Smooth muscle cell (in vitro differentiated cells): Measurements from ENCODE around the gene ARHGAP45. TPM values are rescaled to one million over a fixed set of nuclear protein-coding genes. Genes with fewer than 3 reads are reported as not detected.

Experiments used
- DNase-seq: peaks from one replicate; lab custom pipeline; 2025; ENCODE audit not compliant: unreplicated experiment; lab: John Stamatoyannopoulos, UW
- H2AFZ ChIP-seq: fragments of 200-600 bp; sonication (generic); 2 replicates; pipeline ENCODE4 v1.6.0; 2016; ENCODE audit warnings: antibody characterized with exemption, low read depth, mild to moderate bottlenecking
- H3F3A ChIP-seq: fragments of 200-600 bp; sonication (generic); 2 replicates; pipeline ENCODE4 v1.6.0; 2017; ENCODE audit warnings: antibody characterized with exemption, low read depth
- H3K27ac ChIP-seq: fragments of 200-600 bp; sonication (generic); 2 replicates; pipeline ENCODE4 v1.5.1; 2016; ENCODE audit warnings: low read depth, mild to moderate bottlenecking
- H3K27me3 ChIP-seq: fragments of 200-600 bp; sonication (generic); 2 replicates; pipeline ENCODE4 v1.6.1; 2016; ENCODE audit warnings: low read depth, mild to moderate bottlenecking
- H3K36me3 ChIP-seq: fragments of 200-600 bp; sonication (generic); 2 replicates; pipeline ENCODE4 v1.5.1; 2016; ENCODE audit warnings: low read depth
- H3K4me1 ChIP-seq: fragments of 200-600 bp; sonication (generic); 2 replicates; pipeline ENCODE4 v1.5.1; 2016; ENCODE audit warnings: low read depth
- H3K4me2 ChIP-seq: fragments of 200-600 bp; sonication (generic); 2 replicates; pipeline ENCODE4 v1.6.0; 2016; ENCODE audit warnings: mild to moderate bottlenecking
- H3K4me3 ChIP-seq: fragments of 200-600 bp; sonication (generic); 2 replicates; pipeline ENCODE4 v1.5.1; 2016; ENCODE audit warnings: mild to moderate bottlenecking
- H3K79me2 ChIP-seq: fragments of 200-600 bp; sonication (generic); 2 replicates; pipeline ENCODE4 v1.6.0; 2016; ENCODE audit warnings: low read depth, mild to moderate bottlenecking
- H3K9ac ChIP-seq: fragments of 200-600 bp; sonication (generic); 2 replicates; pipeline ENCODE4 v1.6.0; 2016; ENCODE audit warnings: low read depth
- H3K9me3 ChIP-seq: fragments of 200-600 bp; sonication (generic); replicated peaks from 2 replicates; pipeline ENCODE4 v1.5.1; 2016; ENCODE audit warnings: low read depth
- H4K20me1 ChIP-seq: fragments of 200-600 bp; sonication (generic); 2 replicates; pipeline ENCODE4 v1.6.0; 2016; ENCODE audit warnings: low read depth
- CTCF ChIP-seq: fragments of 200-600 bp; sonication (generic); IDR thresholded peaks from 2 replicates; pipeline ENCODE4 v1.5.1; 2017; ENCODE audit warnings: borderline replicate concordance, mild to moderate bottlenecking, antibody characterized with exemption; ENCODE audit not compliant: insufficient read depth, poor library complexity, severe bottlenecking
- WGBS: methylation state at CpG from one replicate; pipeline ENCODE4 v1.1.7; 2016; ENCODE audit warnings: low lambda C conversion rate; 5-methylcytosine and 5-hydroxymethylcytosine counted together
- polyA plus RNA-seq: library from polyadenylated mRNA; unstranded; fragments of >200 nt; fragmentation: Nextera tagmentation; extraction: Ambion mirVana; gene quantifications from 2 replicates; pipeline ENCODE4 v1.2.1, GENCODE V29; 2016
- total RNA-seq: library from RNA; depleted of rRNA; stranded (reverse); fragments of >200 nt; gene quantifications from 2 replicates; pipeline ENCODE4 v1.2.3, GENCODE V29; 2014

ARHGAP45 gene
- total and polyA plus RNA-seq, 2 experiments from 2014 or later = 4.4 to 8.0 TPM

- Histone ChIP-seq H3K27me3 (peaks cover 4% of the 10 kb centered on the region), H3K9ac (no peak overlapping the region), H3F3A (peaks cover 5% of the 10 kb centered on the region), H2AFZ (no peak overlapping the region), H3K4me1 (peaks cover 6% of the 10 kb centered on the region), H3K9me3 (peaks cover 8% of the 10 kb centered on the region), H3K79me2 (no peaks in the 10 kb centered on the region), H3K4me3 (no peak overlapping the region), H3K4me2 (no peak overlapping the region), H3K27ac (no peak overlapping the region), H3K36me3 (peaks cover 6% of the 10 kb centered on the region), H4K20me1 (no peaks in the 10 kb centered on the region)
- DNase-seq = no peak
- TF ChIP-seq CTCF = no peak
- WGBS = 95% methylated on average over 13 of the region's 17 CpGs
Measured at GRCh38 chr19:1062387-1063029, 4.5 kb upstream of the ARHGAP45 start.

GRCh38 chr19:1063030-1063908, 3.7 kb upstream of the ARHGAP45 start:
- Histone ChIP-seq H3K27me3 (peaks cover 5% of the 10 kb centered on the region), H3K9me3 (peaks cover 4% of the 10 kb centered on the region), H3K4me3 (no peak overlapping the region), H3K4me2 (no peak overlapping the region), H3K4me1 (peaks cover 6% of the 10 kb centered on the region), H4K20me1 (no peaks in the 10 kb centered on the region), H3K36me3 (no peaks in the 10 kb centered on the region), H3F3A (peaks cover 5% of the 10 kb centered on the region), H3K79me2 (no peaks in the 10 kb centered on the region), H3K9ac (no peak overlapping the region), H3K27ac (no peak overlapping the region), H2AFZ (no peak overlapping the region)
- DNase-seq = no peak
- no peak for TF ChIP-seq CTCF
- 95% methylated on average over 28 of the region's 37 CpGs for WGBS

GRCh38 chr19:1063909-1064660, 2.9 kb upstream of the ARHGAP45 start:
- H3K27ac ChIP-seq = no peak overlapping the region
- H2AFZ ChIP-seq = no peak overlapping the region
- peaks cover 14% of the 10 kb centered on the region for H3K27me3 ChIP-seq
- H3K9me3 ChIP-seq = no peaks in the 10 kb centered on the region
- H3K4me2 ChIP-seq = no peak overlapping the region
- H4K20me1 ChIP-seq = no peaks in the 10 kb centered on the region
- 96% methylated on average over 33 of the region's 37 CpGs for WGBS
- H3K36me3 ChIP-seq = no peaks in the 10 kb centered on the region
- H3F3A ChIP-seq = peaks cover 5% of the 10 kb centered on the region
- H3K4me1 ChIP-seq = peaks cover 6% of the 10 kb centered on the region
- H3K4me3 ChIP-seq = no peak overlapping the region
- no peaks in the 10 kb centered on the region for H3K79me2 ChIP-seq
- no peak for DNase-seq
- H3K9ac ChIP-seq = no peak overlapping the region
- TF ChIP-seq CTCF = no peak
